RKO (cell line): ENCODE results near the gene ADGRG3.
"Not testable (repeated sequence)": the region's sequence is repeated elsewhere in the genome, so short reads cannot be mapped to it uniquely, and the experiment has no call there.

Experiments
- DNase-seq: peaks from one replicate; pipeline ENCODE4 v3.0.0-alpha.2; 2016; ENCODE audit warnings: low spot score

ADGRG3 gene

GRCh38 chr16:57663917-57664661 lies 4.0 kb upstream of the ADGRG3 start:
- no peak for DNase-seq

- DNase-seq, result no peak
Observed at GRCh38 chr16:57664662-57665025, 3.5 kb upstream of the ADGRG3 start.

- DNase-seq, result no peak
Observed at GRCh38 chr16:57665541-57665940, 2.6 kb upstream of the ADGRG3 start.

GRCh38 chr16:57666353-57667047 lies 1.6 kb upstream of the ADGRG3 start:
- no peak for DNase-seq

- DNase-seq, result no peak
Observed at GRCh38 chr16:57667048-57667525, 1.0 kb upstream of the ADGRG3 start.

- no peak for DNase-seq
Observed at GRCh38 chr16:57667526-57668262, 412 bp upstream of the ADGRG3 start.

GRCh38 chr16:57668630-57669475 lies 747 bp downstream of the ADGRG3 start:
- DNase-seq, result no peak

GRCh38 chr16:57669476-57670162 lies 1.5 kb downstream of the ADGRG3 start:
- no peak for DNase-seq

GRCh38 chr16:57670196-57670595 lies 2.1 kb downstream of the ADGRG3 start:
- DNase-seq, result no peak

GRCh38 chr16:57671451-57671850 lies 3.3 kb downstream of the ADGRG3 start:
- not testable (repeated sequence) for DNase-seq

- DNase-seq, result no peak
Observed at GRCh38 chr16:57672416-57672815, 4.3 kb downstream of the ADGRG3 start.

GRCh38 chr16:57672824-57673223 lies 4.7 kb downstream of the ADGRG3 start:
- DNase-seq, result no peak

GRCh38 chr16:57675741-57676551 lies 7.8 kb downstream of the ADGRG3 start:
- no peak for DNase-seq

GRCh38 chr16:57676553-57677085 lies 8.5 kb downstream of the ADGRG3 start:
- DNase-seq, result no peak

GRCh38 chr16:57677622-57678369 lies 9.7 kb downstream of the ADGRG3 start:
- DNase-seq, result no peak

GRCh38 chr16:57679016-57679415 lies 10.9 kb downstream of the ADGRG3 start:
- DNase-seq, result no peak

- no peak for DNase-seq
Observed at GRCh38 chr16:57679767-57680482, 11.8 kb downstream of the ADGRG3 start.

- DNase-seq, result no peak
Observed at GRCh38 chr16:57680842-57681375, 12.8 kb downstream of the ADGRG3 start.
